ENCODE results near the gene ATOX1. TPM values are rescaled to one million over a fixed set of nuclear protein-coding genes. Genes with fewer than 3 reads are reported as not detected.
A peak's percentile ranks its signal among the peaks of the same experiment; 100 is the strongest.
"Not testable (repeated sequence)": the region's sequence is repeated elsewhere in the genome, so short reads cannot be mapped to it uniquely, and the experiment has no call there.

The ATOX1 gene
- total RNA-seq, 4 donors from 2014 or later: 73.4 to 236 (median 157) TPM

DNA sequence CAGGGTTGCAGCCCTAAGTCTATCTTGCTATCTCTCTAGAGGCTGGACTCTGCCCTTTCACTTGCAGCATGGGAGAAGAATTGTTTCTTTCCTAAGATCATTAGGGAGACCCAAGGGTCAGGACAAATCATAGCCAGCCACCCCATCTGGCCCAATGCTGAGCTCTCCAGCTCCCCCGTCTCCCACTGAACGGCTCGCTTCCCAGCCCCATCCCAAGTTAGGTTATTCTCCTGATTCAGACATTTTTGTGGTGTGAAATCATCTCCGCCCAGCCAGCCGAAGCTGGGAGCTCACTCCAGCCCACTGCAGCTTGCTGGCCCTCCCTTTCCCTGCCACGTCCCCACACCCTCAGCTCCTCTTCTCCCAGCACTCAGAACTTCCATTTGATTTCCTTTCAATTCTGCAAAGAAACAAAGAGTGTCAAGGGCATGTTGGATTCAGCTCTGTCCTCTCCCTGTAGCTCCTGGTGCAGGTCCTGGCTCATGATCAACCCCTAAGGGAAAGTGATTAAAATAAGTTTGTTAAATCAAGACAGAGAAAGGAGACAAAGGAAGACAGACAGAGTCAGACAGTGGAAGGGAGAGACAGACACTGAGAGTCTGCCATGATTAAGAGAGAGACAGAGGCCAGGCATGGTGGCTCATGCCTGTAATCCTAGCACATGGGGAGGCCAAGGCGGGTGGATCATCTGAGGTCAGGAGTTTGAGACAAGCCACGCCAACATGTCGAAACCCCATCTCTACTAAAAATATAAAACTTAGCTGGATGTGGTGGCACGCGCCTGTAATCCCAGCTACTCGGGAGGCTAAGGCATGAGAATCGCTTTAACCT, 59.1 kb downstream of the ATOX1 start:
- intact Hi-C loops (cut with DNase I): no loop called here
- Histone ChIP-seq H3K36me3 (no peaks in the 10 kb centered on the region), H3K4me3 (replicated peaks in 1 of 3) (no peak overlapping the region), H3K9me3 (no peaks in the 10 kb centered on the region), H3K27ac (peak overlapping the region; percentile 73 to 77 (median 73)), H3K27me3 (no peaks in the 10 kb centered on the region), H3K4me1 (peaks cover 9 to 31% of the 10 kb centered on the region in 2 donors)
- peak in 1 of 2 donors; percentile 32 for TF ChIP-seq POLR2A (IDR thresholded peaks at IDR 0.05)
- TF ChIP-seq, protein P1, sequence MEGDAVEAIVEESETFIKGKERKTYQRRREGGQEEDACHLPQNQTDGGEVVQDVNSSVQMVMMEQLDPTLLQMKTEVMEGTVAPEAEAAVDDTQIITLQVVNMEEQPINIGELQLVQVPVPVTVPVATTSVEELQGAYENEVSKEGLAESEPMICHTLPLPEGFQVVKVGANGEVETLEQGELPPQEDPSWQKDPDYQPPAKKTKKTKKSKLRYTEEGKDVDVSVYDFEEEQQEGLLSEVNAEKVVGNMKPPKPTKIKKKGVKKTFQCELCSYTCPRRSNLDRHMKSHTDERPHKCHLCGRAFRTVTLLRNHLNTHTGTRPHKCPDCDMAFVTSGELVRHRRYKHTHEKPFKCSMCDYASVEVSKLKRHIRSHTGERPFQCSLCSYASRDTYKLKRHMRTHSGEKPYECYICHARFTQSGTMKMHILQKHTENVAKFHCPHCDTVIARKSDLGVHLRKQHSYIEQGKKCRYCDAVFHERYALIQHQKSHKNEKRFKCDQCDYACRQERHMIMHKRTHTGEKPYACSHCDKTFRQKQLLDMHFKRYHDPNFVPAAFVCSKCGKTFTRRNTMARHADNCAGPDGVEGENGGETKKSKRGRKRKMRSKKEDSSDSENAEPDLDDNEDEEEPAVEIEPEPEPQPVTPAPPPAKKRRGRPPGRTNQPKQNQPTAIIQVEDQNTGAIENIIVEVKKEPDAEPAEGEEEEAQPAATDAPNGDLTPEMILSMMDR (IDR thresholded peaks at IDR 0.05): no peak
- WGBS, 2 donors: 51 to 62% methylated on average over 13 of the region's 13 CpGs
- DNase-seq: peak; percentile 65 to 74

- WGBS, 2 donors: 96% methylated on average over 4 of the region's 4 CpGs
- H3K36me3 ChIP-seq; H3K27ac ChIP-seq; intact Hi-C loops (cut with DNase I); DNase-seq; H3K4me3 ChIP-seq (replicated peaks in 1 of 3); H3K9me3 ChIP-seq; H3K27me3 ChIP-seq: not testable (repeated sequence)
- H3K4me1 ChIP-seq: peaks cover 9 to 37% of the 10 kb centered on the region in 2 donors
Observed at GRCh38 chr5:151698081-151698480, 60.4 kb downstream of the ATOX1 start.

- WGBS, 2 donors: 78 to 84% methylated on average over 6 to 8 of the region's 8 CpGs
Observed at GRCh38 chr5:151697452-151697851, 61.0 kb downstream of the ATOX1 start.

GRCh38 chr5:151696470-151697061, 61.9 kb downstream of the ATOX1 start:
- peak in 1 of 2 donors; percentile 10 for TF ChIP-seq POLR2A (IDR thresholded peaks at IDR 0.05)
- TF ChIP-seq, protein P1 (IDR thresholded peaks at IDR 0.05): no peak
- intact Hi-C loops (cut with DNase I): no loop called here
- no peak overlapping the region for H3K4me3 ChIP-seq (replicated peaks in 1 of 3)
- DNase-seq: peak; percentile 35 to 38
- H3K36me3 ChIP-seq: no peaks in the 10 kb centered on the region
- WGBS, 2 donors: 40 to 54% methylated on average over 20 of the region's 20 CpGs
- H3K27me3 ChIP-seq: no peaks in the 10 kb centered on the region
- H3K4me1 ChIP-seq: peaks cover 16 to 43% of the 10 kb centered on the region in 2 donors
- H3K27ac ChIP-seq: peak overlapping the region in 2 of 3 donors; percentile 51 to 64
- no peaks in the 10 kb centered on the region for H3K9me3 ChIP-seq

More at GRCh38 chr5:151697452-151697851, 61.0 kb downstream of the ATOX1 start:
- Histone ChIP-seq H3K9me3 (no peaks in the 10 kb centered on the region), H3K36me3 (no peaks in the 10 kb centered on the region), H3K4me1 (peaks cover 11 to 39% of the 10 kb centered on the region in 2 donors), H3K4me3 (replicated peaks in 1 of 3) (no peak overlapping the region), H3K27ac (peak overlapping the region in 2 of 3 donors; percentile 17 to 64), H3K27me3 (no peaks in the 10 kb centered on the region)
- intact Hi-C loops (cut with DNase I): no loop called here
- no peak for DNase-seq
- no peak for TF ChIP-seq POLR2A (IDR thresholded peaks at IDR 0.05)
- TF ChIP-seq, protein P1 (IDR thresholded peaks at IDR 0.05): no peak

- no peak for TF ChIP-seq POLR2A (IDR thresholded peaks at IDR 0.05)
- TF ChIP-seq, protein P1 (IDR thresholded peaks at IDR 0.05): no peak
- Histone ChIP-seq H3K27me3 (no peaks in the 10 kb centered on the region), H3K4me3 (replicated peaks in 1 of 3) (no peak overlapping the region), H3K27ac (peak overlapping the region in 1 of 3 donors; percentile 64), H3K36me3 (no peaks in the 10 kb centered on the region), H3K9me3 (no peaks in the 10 kb centered on the region), H3K4me1 (peaks cover 16 to 40% of the 10 kb centered on the region in 2 donors)
- DNase-seq: no peak
- 93 to 100% methylated on average over 1 of the region's 1 CpG for WGBS, 2 donors
- intact Hi-C loops (cut with DNase I): no loop called here
Observed at GRCh38 chr5:151695464-151695863, 63.0 kb downstream of the ATOX1 start.

All from thyroid gland (tissue), 4 donors.